Hematopoietic multipotent progenitor cell treated with erythropoietin and hydrocortisone succinate and interleukin-3 and kit ligand, for 17 days (in vitro differentiated cells): Measurements from ENCODE around the gene MAGOH.

Experiments
- DNase-seq: peaks from one replicate; pipeline ENCODE4 v3.0.0-alpha.2; 2015; ENCODE audit warnings: low spot score

Gene MAGOH

DNA sequence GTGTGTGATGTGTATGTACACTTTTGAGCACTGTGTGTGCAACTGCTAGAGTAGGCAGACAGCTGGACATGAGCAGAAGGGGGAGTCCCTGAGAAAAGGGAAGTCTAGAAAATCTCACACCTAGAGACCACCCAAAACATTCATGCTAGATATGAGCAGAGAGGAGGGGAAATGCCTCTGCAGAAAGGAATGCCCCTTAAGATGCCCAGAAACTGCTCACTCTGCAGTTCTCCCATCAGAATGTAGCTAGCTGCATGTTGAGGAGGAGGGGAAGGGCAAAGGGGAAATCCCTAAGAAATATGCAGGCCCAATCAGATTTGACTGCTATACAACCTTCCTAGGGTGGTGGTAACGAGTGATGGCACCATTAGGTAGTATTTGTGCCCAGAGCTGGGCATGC lies 31.8 kb upstream of the MAGOH start:
- DNase-seq = no peak

GRCh38 chr1:53267761-53268160 lies 29.4 kb upstream of the MAGOH start:
- DNase-seq = no peak

DNA sequence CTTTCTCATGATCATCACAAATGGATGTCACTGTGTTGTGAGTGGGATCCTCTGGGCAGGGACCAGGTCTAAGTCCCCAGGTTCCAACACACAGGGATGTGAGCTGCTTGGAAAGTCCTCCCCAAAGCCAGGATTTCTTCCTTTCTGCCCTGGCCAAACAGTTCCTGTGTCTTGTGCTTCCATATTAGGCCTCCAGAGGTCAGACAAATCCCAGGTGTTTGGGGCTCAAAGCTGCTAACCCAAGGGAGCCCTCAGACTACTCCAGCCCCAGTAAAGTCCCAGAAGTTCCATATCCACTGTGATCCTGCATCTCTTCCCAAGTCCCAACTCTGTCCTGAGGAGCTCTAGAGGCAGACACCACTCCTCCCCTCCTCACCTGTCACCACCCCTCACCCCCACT lies 27.7 kb upstream of the MAGOH start:
- no peak for DNase-seq

DNA sequence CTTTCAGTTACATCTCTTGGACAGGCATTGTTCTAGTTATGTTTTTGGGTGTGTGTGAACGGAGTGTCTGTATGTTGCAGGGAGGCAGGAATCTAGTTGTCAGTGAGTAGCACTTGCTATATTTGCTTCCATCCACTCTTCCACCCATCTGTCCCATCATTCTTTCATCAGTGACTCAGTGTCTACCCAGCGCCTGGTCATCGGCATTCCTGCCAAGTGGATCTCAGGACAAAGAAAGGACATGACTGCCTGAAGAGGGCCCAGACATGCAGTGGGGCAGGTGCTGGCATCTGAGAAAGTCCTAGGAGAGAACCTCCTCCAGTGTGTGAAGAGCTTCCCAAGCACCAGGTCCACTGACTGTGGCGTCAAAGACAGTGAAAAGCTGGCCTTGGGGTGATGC lies 27.3 kb upstream of the MAGOH start:
- DNase-seq = no peak

- DNase-seq = no peak
These were observed 25.7 kb upstream of the MAGOH start for GRCh38 chr1:53264048-53264447.

GRCh38 chr1:53262000-53262399 lies 23.7 kb upstream of the MAGOH start:
- DNase-seq = no peak

DNA sequence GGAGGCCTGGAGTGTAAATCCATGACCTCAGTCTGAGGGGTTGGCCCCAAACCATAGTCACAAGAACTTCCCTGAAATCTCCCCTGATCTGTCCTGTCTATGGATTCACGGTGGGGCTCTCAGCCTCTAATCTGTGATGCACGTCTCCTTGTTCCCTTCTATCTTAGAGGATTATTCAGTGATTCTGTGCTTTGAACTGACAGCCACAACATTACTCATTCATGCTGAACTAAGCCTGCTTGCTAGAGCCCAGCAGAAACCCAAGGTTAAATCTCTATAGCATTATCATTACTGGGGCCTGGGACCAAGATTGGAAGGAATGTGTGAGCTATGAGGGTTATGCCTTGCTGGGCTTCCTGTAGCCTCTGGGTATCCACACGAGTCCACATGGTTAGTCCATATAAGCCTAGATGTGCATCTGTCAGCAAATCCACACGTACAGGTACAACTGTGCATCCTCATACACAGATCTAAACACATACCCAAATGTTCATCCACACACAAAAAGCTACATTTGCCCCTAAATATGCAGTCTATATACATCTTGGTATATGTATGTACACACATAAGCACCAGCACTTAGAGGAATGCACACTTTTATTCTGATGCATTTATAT lies 22.4 kb upstream of the MAGOH start:
- DNase-seq = no peak

- DNase-seq = no peak
These were observed 21.6 kb upstream of the MAGOH start for GRCh38 chr1:53259932-53260331.

DNA sequence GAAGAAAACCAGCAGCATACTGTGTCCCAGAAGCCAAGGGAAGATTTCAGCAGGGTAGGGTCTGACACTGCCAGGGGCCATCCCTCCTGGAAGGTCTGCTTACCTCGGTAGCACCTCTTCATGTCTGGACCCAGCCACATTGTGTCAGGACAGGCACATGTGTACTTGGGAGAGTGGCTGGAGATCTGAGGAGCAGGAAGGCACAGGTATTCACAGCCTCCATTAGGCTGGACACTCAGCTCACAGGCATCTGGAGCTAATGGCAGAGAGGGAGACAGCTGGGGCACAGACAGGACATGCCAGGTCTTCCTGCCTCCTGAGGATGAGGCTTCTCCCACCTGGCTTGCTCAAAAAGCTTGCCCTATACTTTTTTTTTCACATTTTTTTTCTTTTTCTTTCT lies 19.9 kb upstream of the MAGOH start:
- no peak for DNase-seq

DNA sequence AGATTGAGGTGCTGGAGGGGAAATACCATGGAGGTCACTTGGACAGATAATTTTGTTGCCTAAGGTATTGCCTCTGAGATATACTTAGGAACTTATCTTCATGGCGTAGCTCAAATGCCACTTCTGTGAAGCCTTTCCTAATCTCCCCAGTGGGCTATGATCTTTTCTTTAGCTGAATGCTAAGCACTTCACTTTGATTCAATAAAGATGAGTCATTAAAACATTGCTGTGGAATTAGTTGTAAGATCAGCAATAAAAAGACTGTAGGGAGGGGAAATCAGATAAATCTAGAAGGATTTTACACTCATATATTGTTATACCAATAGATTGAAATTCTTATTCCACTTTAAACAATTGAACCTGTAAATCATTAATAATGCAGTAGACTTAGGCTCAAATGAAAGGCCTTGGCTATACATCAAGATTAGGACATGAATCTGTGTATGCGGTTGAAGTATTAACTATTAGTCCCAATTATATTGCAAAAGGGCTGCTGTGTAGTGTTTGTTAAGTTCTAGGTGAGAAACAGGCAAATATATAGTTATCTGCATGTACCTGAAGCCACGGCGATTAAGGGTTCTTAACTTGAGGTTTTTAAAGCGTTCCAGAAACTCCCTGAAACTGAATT lies 19.2 kb upstream of the MAGOH start:
- DNase-seq = no peak

DNA sequence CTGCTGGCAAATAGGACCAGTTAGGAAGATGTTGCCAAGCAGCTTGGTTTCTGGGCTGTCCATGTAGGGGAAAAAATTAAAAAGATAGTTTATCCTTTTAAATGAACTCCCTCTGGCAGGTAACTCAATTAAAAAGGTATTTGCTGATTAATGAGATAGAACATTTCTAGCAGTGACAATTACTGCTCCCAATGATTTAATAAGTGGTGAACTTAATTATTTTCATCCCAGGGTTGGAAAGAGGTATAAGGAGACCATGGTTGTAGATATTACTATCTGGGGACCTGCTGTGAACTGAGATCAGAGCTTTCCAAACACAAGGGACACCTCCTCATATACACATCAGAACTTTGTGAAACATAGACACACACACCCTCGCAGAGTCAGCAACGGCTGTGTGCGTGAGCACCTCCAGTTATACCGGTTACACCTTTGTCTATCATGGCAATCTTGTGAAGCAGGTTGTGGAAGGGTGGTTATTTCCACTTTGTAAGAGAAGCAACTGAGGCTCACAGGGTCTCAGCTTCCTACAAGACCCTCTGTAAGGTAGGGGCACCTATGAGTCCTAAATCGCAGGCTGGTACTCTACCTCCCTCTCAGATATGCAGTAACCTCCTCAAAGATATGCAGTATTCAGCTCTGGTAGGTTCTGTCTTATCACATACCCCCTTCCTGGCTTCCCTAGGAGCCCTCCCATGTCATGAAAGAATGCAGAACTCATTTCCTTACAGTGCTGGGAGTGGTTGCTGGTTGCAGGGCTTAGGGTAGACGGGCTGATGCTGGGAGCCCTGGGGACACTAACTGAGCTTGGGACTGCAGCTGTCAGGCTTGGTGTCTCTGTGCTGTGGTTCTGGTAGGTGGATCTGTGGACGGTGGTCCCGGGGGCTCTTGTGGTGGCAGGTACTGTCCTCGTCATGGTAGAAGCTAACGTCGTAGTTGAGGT lies 18.5 kb upstream of the MAGOH start:
- DNase-seq = no peak

DNA sequence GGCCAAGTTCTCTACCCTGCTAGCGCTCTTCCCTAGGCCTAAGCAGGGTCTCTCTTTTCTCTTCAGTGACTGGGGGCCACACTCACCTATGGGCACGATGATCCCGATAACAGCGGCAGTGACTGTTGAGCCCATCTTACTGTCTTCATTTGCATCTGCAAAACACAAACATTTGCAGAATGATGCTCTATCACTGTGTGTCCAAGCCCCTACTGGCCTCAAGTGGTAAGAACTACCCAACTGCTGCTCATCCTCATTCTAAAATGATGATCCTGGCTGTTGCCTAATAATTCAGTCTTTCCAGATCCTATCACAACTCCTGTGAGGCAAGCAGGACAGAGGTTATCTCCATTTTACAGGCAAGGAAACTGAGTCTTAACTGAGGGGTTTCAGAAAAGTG lies 16.7 kb upstream of the MAGOH start:
- DNase-seq = no peak

GRCh38 chr1:53254011-53254640 lies 15.8 kb upstream of the MAGOH start:
- DNase-seq = no peak

GRCh38 chr1:53250325-53250724 lies 12.0 kb upstream of the MAGOH start:
- DNase-seq = no peak

- DNase-seq = no peak
These were observed 11.4 kb upstream of the MAGOH start for GRCh38 chr1:53249706-53250105.

- DNase-seq = no peak
These were observed 8.2 kb upstream of the MAGOH start for GRCh38 chr1:53246261-53247134.

DNA sequence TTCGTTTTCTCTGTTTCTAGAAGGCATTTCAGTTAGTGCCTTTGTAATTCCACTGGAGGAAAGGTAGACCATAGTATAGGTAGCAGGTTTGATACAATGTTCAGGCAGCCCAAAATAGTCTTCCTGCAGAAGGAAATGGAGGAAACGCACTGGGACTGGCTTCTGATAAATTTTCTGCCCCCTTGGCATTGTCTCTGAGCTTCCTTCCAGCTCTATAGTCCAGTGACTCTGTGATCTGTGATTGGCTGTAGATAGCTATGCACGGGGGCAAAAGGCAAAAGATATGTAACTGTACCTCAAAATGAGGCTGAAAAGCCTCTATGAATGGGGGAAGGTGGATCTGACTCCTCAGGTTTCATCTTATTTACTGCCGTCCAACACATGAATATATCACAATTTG lies 5.8 kb upstream of the MAGOH start:
- DNase-seq = no peak

GRCh38 chr1:53242381-53242780 lies 4.1 kb upstream of the MAGOH start:
- no peak for DNase-seq

- no peak for DNase-seq
These were observed 3.5 kb upstream of the MAGOH start for GRCh38 chr1:53241828-53242227.

DNA sequence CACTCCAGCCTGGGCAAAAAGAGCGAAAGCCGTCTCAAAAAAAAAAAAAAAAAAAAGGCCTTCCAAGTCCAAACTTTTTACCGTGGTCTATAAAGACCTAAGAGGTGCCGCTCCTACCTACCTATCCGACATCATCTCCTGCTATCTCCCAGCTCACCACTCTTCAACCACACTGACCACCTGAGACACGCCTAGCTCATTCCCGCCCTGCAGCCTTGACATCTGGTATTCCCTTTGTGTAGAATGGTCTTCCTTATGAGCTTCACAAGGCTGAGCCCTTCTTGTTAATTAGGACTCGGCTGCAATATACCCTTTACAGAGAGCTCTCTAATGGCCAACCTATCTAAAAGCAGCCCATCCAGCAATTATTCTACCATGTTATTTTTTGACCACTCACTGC lies 680 bp downstream of the MAGOH start:
- peak; percentile 7 for DNase-seq

- DNase-seq = no peak
These were observed 17.4 kb downstream of the MAGOH start for GRCh38 chr1:53220962-53221286.
